Right lobe of liver (tissue), 6 donors: ENCODE data around the gene SH3BGRL3. TPM values are rescaled to one million over a fixed set of nuclear protein-coding genes. Genes with fewer than 3 reads are reported as not detected.
"Not testable (repeated sequence)": the region's sequence is repeated elsewhere in the genome, so short reads cannot be mapped to it uniquely, and the experiment has no call there.

Source experiments
- ATAC-seq, 4 donors: fragments of 200-7000 bp; cut with Tn5 transposase; one replicate each; pipeline ENCODE4 v1.9.1; 2020; ENCODE audit warnings: mild to moderate bottlenecking in 4 of 4, moderate library complexity in 4 of 4
- DNase-seq, 3 donors: peaks; one replicate each; pipeline ENCODE4 v3.0.0-alpha.2; 2020
- H3K27ac ChIP-seq, 3 donors: fragments of 200-600 bp; one replicate each; pipeline ENCODE4 v1.8.0; 2022
- H3K27me3 ChIP-seq, 2 donors: fragments of 200-600 bp; one replicate each; pipeline ENCODE4 v1.8.0; 2022
- H3K36me3 ChIP-seq, 4 donors: fragments of 200-600 bp; sonication (generic) in 1 of 4; one replicate each; pipeline versions ENCODE4 v1.5.1 to v1.8.0; 2017 to 2022; ENCODE audit warnings: control low read depth in 1 of 4
- H3K4me1 ChIP-seq, 4 donors: fragments of 200-600 bp; sonication (generic) in 1 of 4; one replicate each; pipeline versions ENCODE4 v1.5.1 to v1.8.0; 2017 to 2022; ENCODE audit warnings: control low read depth in 1 of 4
- H3K4me3 ChIP-seq, 3 donors: fragments of 200-600 bp; one replicate each; pipeline ENCODE4 v1.8.0; 2022
- H3K9me3 ChIP-seq, 4 donors: fragments of 200-600 bp; sonication (generic) in 1 of 4; one replicate each; pipeline versions ENCODE4 v1.5.1 to v1.8.0; 2017 to 2022; ENCODE audit warnings: control low read depth in 1 of 4
- POLR2A ChIP-seq: fragments of 450-650 bp; IDR thresholded peaks from one replicate; pipeline ENCODE4 v1.6.1; 2017; ENCODE audit warnings: antibody characterized with exemption, mild to moderate bottlenecking
- WGBS: methylation state at CpG from one replicate; pipeline ENCODE4 v1.1.6; 2018; ENCODE audit warnings: low coverage, low lambda C conversion rate; ENCODE audit not compliant: insufficient coverage; ENCODE audit errors: missing lambda C conversion rate; 5-methylcytosine and 5-hydroxymethylcytosine counted together
- intact Hi-C, 2 donors: fragments of 100-400 bp; cut with DNase I; formaldehyde crosslinking; loops; one replicate each; pipeline versions ENCODE4 v1.11.2 to v1.14.1; 2022
- total RNA-seq, 6 experiments: library from RNA; depleted of rRNA in 2 of 6; stranded (reverse); fragments of >200 nt in 2 of 6; fragmentation: NEBNext Ultra II Directional in 3 of 6; extraction: Animal tissue kit (Norgen Biotek cat#: 25700) in 3 of 6; gene quantifications; one replicate each; pipeline versions ENCODE4 v1.1.0 to v1.2.4, GENCODE V29; 2016 to 2023
- TF ChIP-seq, protein P1 (sequence below), 4 donors: fragments of 200-600 bp in 3 of 4; fragments of 450-650 bp in 1 of 4; IDR thresholded peaks; one replicate each; pipeline versions ENCODE4 v1.5.1 to v1.8.0; 2016 to 2022; ENCODE audit warnings: antibody characterized with exemption in 4 of 4, mild to moderate bottlenecking in 2 of 4
- donor health status: DM: no; HTN: yes; CAD: no.
- donor health status: DM: no; HTN: no; CAD: no.
- donor health status: DM: no; HTN: no; CAD: no.
- donor health status: DM: no; HTN: yes; CAD: no.
- donor health status: DM: no; HTN: yes; CAD: no.

The SH3BGRL3 gene
- total RNA-seq, 6 experiments from 2014 or later: 26.3 to 61.8 (median 34.9) TPM

DNA sequence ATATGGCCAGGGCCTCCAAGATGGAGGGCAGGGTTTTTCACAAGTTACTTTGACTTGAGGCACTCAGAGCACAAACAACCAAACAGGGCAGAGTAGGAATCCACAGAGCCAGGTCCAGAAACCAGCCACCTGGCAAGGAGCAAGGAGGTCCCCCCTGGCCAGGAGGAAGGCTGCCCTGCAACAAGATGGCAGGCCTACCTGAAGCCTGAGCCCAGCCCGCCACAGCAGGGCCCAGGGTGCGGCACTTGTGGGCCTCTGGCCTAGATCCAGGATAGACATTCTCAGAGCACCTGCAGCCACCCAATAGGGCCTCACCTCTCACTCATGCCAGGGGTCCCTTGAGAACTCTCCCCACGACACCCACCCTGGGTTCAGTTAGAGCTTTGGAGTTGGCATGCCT, 11.5 kb downstream of the SH3BGRL3 start:
- H3K27me3 ChIP-seq: no peaks in the 10 kb centered on the region
- no peak for ATAC-seq
- TF ChIP-seq, protein P1, sequence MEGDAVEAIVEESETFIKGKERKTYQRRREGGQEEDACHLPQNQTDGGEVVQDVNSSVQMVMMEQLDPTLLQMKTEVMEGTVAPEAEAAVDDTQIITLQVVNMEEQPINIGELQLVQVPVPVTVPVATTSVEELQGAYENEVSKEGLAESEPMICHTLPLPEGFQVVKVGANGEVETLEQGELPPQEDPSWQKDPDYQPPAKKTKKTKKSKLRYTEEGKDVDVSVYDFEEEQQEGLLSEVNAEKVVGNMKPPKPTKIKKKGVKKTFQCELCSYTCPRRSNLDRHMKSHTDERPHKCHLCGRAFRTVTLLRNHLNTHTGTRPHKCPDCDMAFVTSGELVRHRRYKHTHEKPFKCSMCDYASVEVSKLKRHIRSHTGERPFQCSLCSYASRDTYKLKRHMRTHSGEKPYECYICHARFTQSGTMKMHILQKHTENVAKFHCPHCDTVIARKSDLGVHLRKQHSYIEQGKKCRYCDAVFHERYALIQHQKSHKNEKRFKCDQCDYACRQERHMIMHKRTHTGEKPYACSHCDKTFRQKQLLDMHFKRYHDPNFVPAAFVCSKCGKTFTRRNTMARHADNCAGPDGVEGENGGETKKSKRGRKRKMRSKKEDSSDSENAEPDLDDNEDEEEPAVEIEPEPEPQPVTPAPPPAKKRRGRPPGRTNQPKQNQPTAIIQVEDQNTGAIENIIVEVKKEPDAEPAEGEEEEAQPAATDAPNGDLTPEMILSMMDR (IDR thresholded peaks at IDR 0.05): no peak
- no peak for TF ChIP-seq POLR2A
- H3K4me3 ChIP-seq: no peak overlapping the region
- no CpG with 5 or more reads among the region's 3 CpGs for WGBS
- H3K9me3 ChIP-seq: no peaks in the 10 kb centered on the region
- peaks cover 0 to under 1% (median 0%) of the 10 kb centered on the region in 4 donors for H3K4me1 ChIP-seq
- H3K36me3 ChIP-seq: no peaks in the 10 kb centered on the region
- intact Hi-C loops: loop anchor here in 1 of 2 donors (10.0 kb wide), 1 partner anchor 73 kb away; no protein-coding TSS in a partner anchor
- DNase-seq: no peak
- H3K27ac ChIP-seq: peak overlapping the region in 1 of 3 donors; percentile 20

DNA sequence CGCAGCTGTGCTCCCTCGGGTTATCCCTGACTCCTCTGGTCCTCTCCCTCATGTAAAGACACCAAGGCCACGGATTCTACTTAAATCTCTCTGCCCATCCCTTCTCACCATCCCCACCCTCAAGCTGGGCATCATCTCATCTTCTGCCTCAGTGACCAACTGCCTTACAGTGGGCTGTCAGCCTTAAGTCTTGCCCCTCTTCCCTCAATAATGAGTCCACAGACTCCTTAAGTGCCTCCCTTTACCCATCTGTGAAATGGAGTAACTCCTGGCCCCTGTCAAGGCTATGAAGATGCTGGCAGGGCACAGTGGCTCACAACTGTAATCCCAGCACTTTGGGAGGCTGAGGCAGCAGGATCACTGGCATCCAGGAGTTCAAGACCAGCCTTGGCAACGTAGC, 12.1 kb downstream of the SH3BGRL3 start:
- DNase-seq (no peak), ATAC-seq (no peak)
- intact Hi-C loops: loop anchor here in 1 of 2 donors (10.0 kb wide), 1 partner anchor 73 kb away; no protein-coding TSS in a partner anchor
- Histone ChIP-seq H3K9me3 (no peaks in the 10 kb centered on the region), H3K4me1 (no peaks in the 10 kb centered on the region), H3K27me3 (no peaks in the 10 kb centered on the region), H3K27ac (no peak overlapping the region), H3K4me3 (no peak overlapping the region), H3K36me3 (no peaks in the 10 kb centered on the region)
- WGBS: 100% methylated on average over 2 of the region's 4 CpGs
- TF ChIP-seq POLR2A: no peak
- TF ChIP-seq, protein P1 (IDR thresholded peaks at IDR 0.05): no peak

DNA sequence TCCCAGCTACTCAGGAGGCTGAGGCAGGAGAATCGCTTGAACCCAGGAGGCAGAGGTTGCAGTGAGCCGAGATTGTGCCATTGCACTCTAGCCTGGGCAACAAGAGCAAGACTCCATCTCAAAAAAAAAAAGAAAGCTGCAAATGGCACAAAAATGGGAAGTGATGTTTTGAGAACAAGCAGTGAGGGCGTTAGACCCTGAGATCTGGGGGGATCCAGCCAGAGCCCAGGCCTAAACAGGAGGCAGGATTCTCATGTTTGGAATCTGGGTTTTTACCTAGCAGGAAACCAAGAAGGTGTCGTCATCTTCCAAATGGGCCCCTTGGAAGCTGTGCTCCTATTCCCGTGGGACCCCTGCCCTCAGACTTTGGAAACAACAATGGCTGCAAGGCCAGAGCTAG, 12.8 kb downstream of the SH3BGRL3 start:
- ATAC-seq, H3K9me3 ChIP-seq, H3K27me3 ChIP-seq, DNase-seq, H3K4me3 ChIP-seq, H3K27ac ChIP-seq, H3K4me1 ChIP-seq, H3K36me3 ChIP-seq: not testable (repeated sequence)
- intact Hi-C loops: loop anchor here in 1 of 2 donors (10.0 kb wide), 1 partner anchor 72 kb away; no protein-coding TSS in a partner anchor
- 88% methylated on average over 4 of the region's 5 CpGs for WGBS

DNA sequence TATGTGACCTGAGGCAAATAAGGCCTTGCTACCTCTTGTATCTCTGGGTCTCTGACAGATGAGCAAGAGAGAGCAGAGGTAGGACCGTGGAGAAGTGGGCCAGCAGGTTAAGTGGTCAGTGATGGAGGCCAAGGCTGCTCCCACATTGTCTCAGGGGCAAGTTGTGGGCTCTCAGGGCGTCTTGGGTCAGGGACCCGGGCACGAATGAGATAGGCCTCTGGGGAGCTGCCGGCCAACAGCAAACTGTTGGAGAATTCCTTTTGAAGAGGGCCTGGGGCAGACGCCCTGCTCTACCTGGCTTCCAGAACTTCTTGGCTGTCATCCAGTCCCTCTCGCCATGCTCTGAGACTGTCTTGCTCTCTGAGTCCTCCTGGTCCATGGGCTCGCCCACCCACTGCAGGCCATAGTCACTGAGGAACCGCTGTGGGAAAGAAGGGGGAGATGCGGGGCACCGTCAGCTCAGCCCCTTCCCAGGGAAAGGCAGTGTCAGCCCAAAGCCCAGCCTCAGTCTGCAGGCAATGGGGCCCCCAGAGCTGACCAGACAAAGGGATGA, 14.1 kb downstream of the SH3BGRL3 start:
- Histone ChIP-seq H3K9me3 (no peaks in the 10 kb centered on the region), H3K36me3 (no peaks in the 10 kb centered on the region), H3K27ac (no peak overlapping the region), H3K27me3 (no peaks in the 10 kb centered on the region), H3K4me1 (no peaks in the 10 kb centered on the region), H3K4me3 (no peak overlapping the region)
- ATAC-seq (no peak), DNase-seq (no peak)
- TF ChIP-seq POLR2A: no peak
- TF ChIP-seq, protein P1 (IDR thresholded peaks at IDR 0.05): no peak
- intact Hi-C loops: loop anchor here in 1 of 2 donors (10.0 kb wide), 1 partner anchor 71 kb away; no protein-coding TSS in a partner anchor
- WGBS: 56% methylated on average over 3 of the region's 11 CpGs

DNA sequence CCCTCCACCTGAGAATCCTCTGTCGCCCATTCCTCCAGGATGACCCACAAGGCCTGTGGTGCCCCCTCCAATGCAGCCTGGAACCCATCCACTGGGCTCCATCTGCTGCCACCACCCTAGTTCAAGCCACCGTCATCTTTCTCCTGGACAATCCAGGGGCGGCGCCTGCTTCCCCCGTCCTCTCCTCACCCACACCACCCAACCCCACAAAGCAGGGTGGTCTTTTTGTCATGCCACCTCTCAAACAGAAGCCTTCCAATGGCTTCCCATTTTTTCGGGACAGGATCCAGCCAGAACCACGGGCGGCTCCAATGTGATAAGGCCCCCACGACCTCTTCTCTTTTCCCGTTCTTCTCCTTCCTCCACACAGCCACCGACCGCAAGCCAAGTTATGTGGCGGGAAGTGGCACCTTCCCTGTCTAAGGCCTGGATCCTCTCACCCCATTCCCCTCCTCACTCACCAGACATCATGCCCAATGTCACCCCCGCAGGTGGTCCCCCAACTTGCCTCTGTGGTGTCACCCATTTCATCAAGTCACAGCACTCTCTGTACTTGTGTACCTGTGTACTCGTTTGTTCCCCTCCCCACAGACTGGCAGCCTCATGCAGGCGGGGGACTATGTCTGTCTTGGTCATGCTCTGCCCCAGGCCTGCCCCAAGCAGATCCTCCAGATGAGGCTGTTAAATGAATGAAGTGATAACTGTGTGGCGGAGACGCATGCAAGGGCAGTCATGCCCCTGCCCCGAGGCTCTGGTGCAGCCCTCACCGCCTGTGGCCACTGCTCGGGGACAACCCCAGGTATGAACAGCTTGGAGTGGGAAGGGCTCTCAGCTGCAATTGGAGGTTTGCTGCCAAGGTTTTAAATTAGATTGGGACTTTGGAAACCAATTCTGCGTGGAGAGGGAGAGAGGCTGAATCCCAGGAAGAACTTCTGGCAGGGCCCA, 15.6 kb downstream of the SH3BGRL3 start:
- Histone ChIP-seq H3K27me3 (no peaks in the 10 kb centered on the region), H3K36me3 (no peaks in the 10 kb centered on the region), H3K27ac (no peak overlapping the region), H3K9me3 (no peaks in the 10 kb centered on the region), H3K4me1 (no peaks in the 10 kb centered on the region), H3K4me3 (no peak overlapping the region)
- WGBS: 89% methylated on average over 20 of the region's 22 CpGs
- no peak for TF ChIP-seq POLR2A
- TF ChIP-seq, protein P1 (IDR thresholded peaks at IDR 0.05): no peak
- ATAC-seq (no peak), DNase-seq (no peak)
- intact Hi-C loops: loop anchor here in 1 of 2 donors (10.0 kb wide), 1 partner anchor 69 kb away; no protein-coding TSS in a partner anchor
